Measurements from ENCODE around the gene RAPGEF2. TPM values are rescaled to one million over a fixed set of nuclear protein-coding genes. Genes with fewer than 3 reads are reported as not detected.

RAPGEF2 gene
- total and polyA plus RNA-seq, 4 donors: 9.4 to 51.3 (median 31.9) TPM

DNA sequence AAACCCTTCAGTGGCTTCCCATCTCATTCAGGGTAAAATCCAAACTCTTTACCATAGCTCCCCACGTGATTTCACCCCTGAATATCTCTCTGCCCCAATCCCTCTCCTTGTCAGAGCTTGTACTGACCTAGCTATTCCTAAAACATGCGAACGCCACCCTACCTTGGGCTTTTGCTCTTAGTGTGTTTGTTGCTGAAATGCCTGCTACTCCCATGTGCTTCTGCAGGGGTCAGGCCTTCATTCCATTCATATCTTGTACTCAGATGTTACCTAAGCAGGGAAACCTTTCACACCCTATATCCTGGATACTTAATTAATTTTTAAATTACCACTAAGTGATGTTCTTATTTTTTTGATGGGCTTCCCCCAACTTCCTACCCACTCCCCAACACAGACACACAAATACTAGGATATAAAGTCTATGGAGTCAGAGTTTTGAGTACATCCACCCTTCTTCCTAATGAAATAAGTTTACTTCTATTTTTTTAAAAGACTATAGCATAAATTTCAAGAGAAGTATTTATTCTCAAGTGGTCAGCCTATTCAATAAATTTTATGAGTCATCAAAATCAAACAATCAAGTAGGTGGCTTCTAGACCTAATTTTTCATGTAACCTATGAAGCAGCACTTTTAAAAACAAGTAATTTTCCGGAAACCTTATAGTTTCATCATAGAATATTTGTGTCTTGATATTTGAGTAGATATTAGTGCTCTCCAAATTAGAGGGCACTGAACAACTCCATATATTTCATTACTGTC lies 189.4 kb downstream of the RAPGEF2 start:
- DNase-seq (no peak), ATAC-seq (ENCODE audit: low FRiP score) (no peak)

DNA sequence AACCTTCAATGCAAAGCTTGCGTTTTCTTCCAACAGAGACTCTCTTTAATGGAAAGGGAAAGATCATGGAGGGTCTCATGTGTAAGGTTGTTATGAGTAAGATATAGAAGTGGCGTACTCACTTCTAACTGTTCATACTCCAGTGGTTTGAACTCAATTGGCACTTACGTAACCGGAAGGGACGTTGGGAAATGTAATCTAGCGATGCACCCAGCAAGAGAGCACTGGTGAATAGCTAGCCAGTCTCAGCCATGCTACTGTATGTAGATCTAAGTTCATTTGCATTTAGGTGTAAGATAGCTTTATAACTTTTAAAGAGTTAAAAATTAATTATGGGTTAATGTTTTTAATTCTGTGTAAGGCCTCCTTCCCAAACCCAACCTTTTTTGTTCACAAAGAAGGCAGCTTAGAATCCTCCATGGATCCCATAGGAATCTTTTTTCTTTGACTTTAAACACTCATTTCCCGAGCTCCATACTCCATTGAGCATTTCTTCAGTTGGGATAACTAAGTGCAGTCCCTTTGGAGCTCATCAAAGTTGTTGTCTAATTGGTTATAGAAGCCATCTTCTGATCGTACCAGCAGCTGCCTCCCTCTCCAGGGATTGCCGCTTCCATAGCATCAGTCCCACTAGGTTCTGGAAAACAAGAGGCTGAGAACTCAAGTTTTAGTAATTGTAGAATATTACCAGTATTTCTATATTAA lies 191.1 kb downstream of the RAPGEF2 start:
- no peak for ATAC-seq (ENCODE audit: low FRiP score)
- Histone ChIP-seq H3K27ac (ENCODE audit: low read depth in 1 of 2, low read length in 2 of 2) (no peak overlapping the region), H3K4me3 (ENCODE audit: low read length in 2 of 2) (no peak overlapping the region), H3K27me3 (ENCODE audit: control insufficient read depth in 1 of 2, insufficient read depth in 2 of 2, low read length in 1 of 2) (no peaks in the 10 kb centered on the region), H3K36me3 (ENCODE audit: control insufficient read depth in 1 of 2, insufficient read depth in 2 of 2, low read length in 1 of 2) (no peaks in the 10 kb centered on the region), H3K4me1 (ENCODE audit: control insufficient read depth in 1 of 2, insufficient read depth in 2 of 2, low read length in 2 of 2) (peaks cover 0 to 1% of the 10 kb centered on the region in 2 donors), H3K9me3 (ENCODE audit: control insufficient read depth, low read length) (no peaks in the 10 kb centered on the region)
- no peak for DNase-seq
- WGBS, 2 donors: 97 to 98% methylated on average over 9 of the region's 9 CpGs
- intact Hi-C loops (cut with DNase I): no loop called here

More for the DNA sequence above, 189.4 kb downstream of the RAPGEF2 start:
- no peak overlapping the region for H3K4me3 ChIP-seq (ENCODE audit: low read length in 2 of 2)
- H3K9me3 ChIP-seq (ENCODE audit: control insufficient read depth, low read length): no peaks in the 10 kb centered on the region
- WGBS, 2 donors: 93 to 97% methylated on average over 4 of the region's 4 CpGs
- no peak overlapping the region for H3K27ac ChIP-seq (ENCODE audit: low read depth in 1 of 2, low read length in 2 of 2)
- intact Hi-C loops (cut with DNase I): no loop called here
- H3K36me3 ChIP-seq (ENCODE audit: control insufficient read depth in 1 of 2, insufficient read depth in 2 of 2, low read length in 1 of 2): no peaks in the 10 kb centered on the region
- peaks cover 0 to 1% of the 10 kb centered on the region in 2 donors for H3K4me1 ChIP-seq (ENCODE audit: control insufficient read depth in 1 of 2, insufficient read depth in 2 of 2, low read length in 2 of 2)
- no peaks in the 10 kb centered on the region for H3K27me3 ChIP-seq (ENCODE audit: control insufficient read depth in 1 of 2, insufficient read depth in 2 of 2, low read length in 1 of 2)

DNA sequence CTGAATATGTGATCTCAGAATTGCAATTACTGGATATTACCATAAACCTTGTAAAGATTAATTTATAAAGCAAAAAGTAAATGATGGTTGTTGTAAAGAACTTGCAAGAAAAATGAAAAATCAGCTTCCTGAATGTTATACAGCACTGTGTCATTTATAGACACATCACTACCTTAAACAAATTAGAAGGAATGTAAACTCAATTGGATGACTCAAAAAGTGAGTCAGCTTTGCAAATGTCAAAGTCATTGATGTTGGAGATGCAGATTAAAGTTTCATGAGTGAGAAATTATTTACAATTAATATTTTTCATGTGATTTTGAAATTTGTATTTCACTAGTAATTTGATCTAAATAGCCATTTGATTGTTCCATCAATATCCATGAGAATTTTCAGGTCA lies 193.2 kb downstream of the RAPGEF2 start:
- H3K4me3 ChIP-seq (ENCODE audit: low read length in 2 of 2): no peak overlapping the region
- peaks cover 0 to 1% of the 10 kb centered on the region in 2 donors for H3K4me1 ChIP-seq (ENCODE audit: control insufficient read depth in 1 of 2, insufficient read depth in 2 of 2, low read length in 2 of 2)
- ATAC-seq (ENCODE audit: low FRiP score) (no peak), DNase-seq (no peak)
- no peaks in the 10 kb centered on the region for H3K36me3 ChIP-seq (ENCODE audit: control insufficient read depth in 1 of 2, insufficient read depth in 2 of 2, low read length in 1 of 2)
- H3K27ac ChIP-seq (ENCODE audit: low read depth in 1 of 2, low read length in 2 of 2): no peak overlapping the region
- intact Hi-C loops (cut with DNase I): no loop called here
- no peaks in the 10 kb centered on the region for H3K9me3 ChIP-seq (ENCODE audit: control insufficient read depth, low read length)
- H3K27me3 ChIP-seq (ENCODE audit: control insufficient read depth in 1 of 2, insufficient read depth in 2 of 2, low read length in 1 of 2): no peaks in the 10 kb centered on the region

DNA sequence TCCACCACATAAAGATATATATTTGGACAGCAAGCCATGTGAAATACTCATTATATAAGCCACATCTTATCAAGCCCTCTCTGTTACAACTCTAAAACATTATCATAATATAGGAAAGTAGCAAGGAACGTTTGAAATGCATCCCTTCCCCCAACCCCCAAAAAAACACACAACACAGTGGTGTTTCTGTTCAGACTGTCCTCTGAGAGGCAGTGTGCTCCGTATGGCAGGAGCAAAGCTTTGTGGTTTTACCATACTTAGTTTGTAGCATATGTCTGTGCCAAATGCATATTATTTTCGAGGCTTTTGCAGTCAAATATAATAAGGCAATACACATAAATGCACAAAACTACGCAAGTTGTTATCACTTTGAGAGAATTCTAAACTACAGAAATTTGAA lies 194.2 kb downstream of the RAPGEF2 start:
- Histone ChIP-seq H3K4me3 (ENCODE audit: low read length in 2 of 2) (no peak overlapping the region), H3K9me3 (ENCODE audit: control insufficient read depth, low read length) (no peaks in the 10 kb centered on the region), H3K27me3 (ENCODE audit: control insufficient read depth in 1 of 2, insufficient read depth in 2 of 2, low read length in 1 of 2) (no peaks in the 10 kb centered on the region), H3K36me3 (ENCODE audit: control insufficient read depth in 1 of 2, insufficient read depth in 2 of 2, low read length in 1 of 2) (no peaks in the 10 kb centered on the region), H3K4me1 (ENCODE audit: control insufficient read depth in 1 of 2, insufficient read depth in 2 of 2, low read length in 2 of 2) (peaks cover 0 to 1% of the 10 kb centered on the region in 2 donors), H3K27ac (ENCODE audit: low read depth in 1 of 2, low read length in 2 of 2) (no peak overlapping the region)
- DNase-seq (no peak), ATAC-seq (ENCODE audit: low FRiP score) (no peak)
- 70 to 74% methylated on average over 4 of the region's 4 CpGs for WGBS, 2 donors
- intact Hi-C loops (cut with DNase I): no loop called here

DNA sequence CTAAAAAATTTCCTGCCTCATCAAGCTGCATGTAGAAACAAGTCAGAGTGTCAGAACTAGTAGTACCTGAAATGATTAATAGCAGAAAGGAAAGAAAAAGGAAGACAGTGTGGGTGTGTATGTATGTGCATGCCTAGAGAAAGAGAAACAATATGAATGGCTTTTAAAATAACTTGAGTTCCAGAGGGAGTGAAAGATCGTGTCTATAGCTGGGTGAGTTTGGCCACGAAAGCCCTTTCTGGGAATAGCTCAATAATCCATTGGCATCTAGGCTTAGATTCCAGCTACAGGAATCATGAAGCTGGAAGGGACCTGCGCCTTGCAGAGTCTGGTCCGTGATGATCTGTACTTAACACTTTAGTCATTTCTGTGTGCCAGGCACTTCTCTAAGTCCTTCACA lies 195.6 kb downstream of the RAPGEF2 start:
- WGBS, 2 donors: 1 to 5% methylated on average over 4 of the region's 4 CpGs
- H3K27ac ChIP-seq (ENCODE audit: low read depth in 1 of 2, low read length in 2 of 2): no peak overlapping the region
- intact Hi-C loops (cut with DNase I): no loop called here
- DNase-seq (no peak), ATAC-seq (ENCODE audit: low FRiP score) (no peak)
- H3K4me3 ChIP-seq (ENCODE audit: low read length in 2 of 2): no peak overlapping the region
- H3K9me3 ChIP-seq (ENCODE audit: control insufficient read depth, low read length): no peaks in the 10 kb centered on the region
- no peaks in the 10 kb centered on the region for H3K36me3 ChIP-seq (ENCODE audit: control insufficient read depth in 1 of 2, insufficient read depth in 2 of 2, low read length in 1 of 2)
- peaks cover 0 to 1% of the 10 kb centered on the region in 2 donors for H3K4me1 ChIP-seq (ENCODE audit: control insufficient read depth in 1 of 2, insufficient read depth in 2 of 2, low read length in 2 of 2)
- no peaks in the 10 kb centered on the region for H3K27me3 ChIP-seq (ENCODE audit: control insufficient read depth in 1 of 2, insufficient read depth in 2 of 2, low read length in 1 of 2)

DNA sequence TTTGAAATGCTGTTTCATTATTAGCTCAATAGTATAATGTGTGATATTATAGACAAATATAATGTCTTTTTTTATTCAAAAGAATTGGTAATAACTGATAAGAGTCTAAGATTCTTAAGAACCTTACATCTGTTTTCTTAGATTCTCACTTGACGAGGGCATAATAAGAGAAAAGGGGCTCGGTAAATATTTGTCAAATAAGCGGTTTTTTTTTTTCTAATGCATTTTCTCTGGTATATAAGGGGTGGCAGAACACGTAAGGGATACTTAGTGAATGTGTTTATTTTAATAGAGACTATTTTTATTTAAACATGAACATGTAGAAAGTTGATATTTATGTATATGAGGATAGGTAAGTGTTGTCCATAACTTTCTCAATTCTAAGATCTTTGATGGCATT lies 200.6 kb downstream of the RAPGEF2 start:
- H3K4me1 ChIP-seq (ENCODE audit: control insufficient read depth in 1 of 2, insufficient read depth in 2 of 2, low read length in 2 of 2): no peaks in the 10 kb centered on the region
- ATAC-seq (ENCODE audit: low FRiP score) (no peak), DNase-seq (no peak)
- H3K36me3 ChIP-seq (ENCODE audit: control insufficient read depth in 1 of 2, insufficient read depth in 2 of 2, low read length in 1 of 2): no peaks in the 10 kb centered on the region
- 96 to 97% methylated on average over 4 of the region's 4 CpGs for WGBS, 2 donors
- H3K27ac ChIP-seq (ENCODE audit: low read depth in 1 of 2, low read length in 2 of 2): no peak overlapping the region
- no peak overlapping the region for H3K4me3 ChIP-seq (ENCODE audit: low read length in 2 of 2)
- no peaks in the 10 kb centered on the region for H3K9me3 ChIP-seq (ENCODE audit: control insufficient read depth, low read length)
- no peaks in the 10 kb centered on the region for H3K27me3 ChIP-seq (ENCODE audit: control insufficient read depth in 1 of 2, insufficient read depth in 2 of 2, low read length in 1 of 2)
- intact Hi-C loops (cut with DNase I): no loop called here

DNA sequence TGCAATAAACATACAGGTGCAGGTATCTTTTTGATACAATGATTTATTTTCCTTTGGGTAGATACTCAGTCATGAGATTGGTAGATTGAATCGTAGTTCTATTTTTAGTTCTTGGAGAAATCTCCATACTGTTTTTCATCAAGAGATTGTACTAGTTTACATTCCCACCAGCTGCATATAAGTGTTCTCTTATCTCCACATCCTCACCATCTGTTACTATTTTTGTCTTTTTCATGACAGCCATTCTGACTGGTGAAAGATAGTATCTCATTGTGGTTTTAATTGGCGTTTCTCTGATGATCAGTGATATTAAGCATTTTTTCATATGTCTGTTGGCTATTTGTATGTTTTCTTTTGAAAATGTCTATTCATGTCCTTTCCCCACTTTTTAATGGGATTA lies 202.2 kb downstream of the RAPGEF2 start:
- DNase-seq (no peak), ATAC-seq (ENCODE audit: low FRiP score) (no peak)
- no peaks in the 10 kb centered on the region for H3K36me3 ChIP-seq (ENCODE audit: control insufficient read depth in 1 of 2, insufficient read depth in 2 of 2, low read length in 1 of 2)
- intact Hi-C loops (cut with DNase I): no loop called here
- H3K4me1 ChIP-seq (ENCODE audit: control insufficient read depth in 1 of 2, insufficient read depth in 2 of 2, low read length in 2 of 2): no peaks in the 10 kb centered on the region
- no peak overlapping the region for H3K27ac ChIP-seq (ENCODE audit: low read depth in 1 of 2, low read length in 2 of 2)
- 87 to 90% methylated on average over 2 of the region's 2 CpGs for WGBS, 2 donors
- no peaks in the 10 kb centered on the region for H3K27me3 ChIP-seq (ENCODE audit: control insufficient read depth in 1 of 2, insufficient read depth in 2 of 2, low read length in 1 of 2)
- H3K4me3 ChIP-seq (ENCODE audit: low read length in 2 of 2): no peak overlapping the region
- no peaks in the 10 kb centered on the region for H3K9me3 ChIP-seq (ENCODE audit: control insufficient read depth, low read length)

DNA sequence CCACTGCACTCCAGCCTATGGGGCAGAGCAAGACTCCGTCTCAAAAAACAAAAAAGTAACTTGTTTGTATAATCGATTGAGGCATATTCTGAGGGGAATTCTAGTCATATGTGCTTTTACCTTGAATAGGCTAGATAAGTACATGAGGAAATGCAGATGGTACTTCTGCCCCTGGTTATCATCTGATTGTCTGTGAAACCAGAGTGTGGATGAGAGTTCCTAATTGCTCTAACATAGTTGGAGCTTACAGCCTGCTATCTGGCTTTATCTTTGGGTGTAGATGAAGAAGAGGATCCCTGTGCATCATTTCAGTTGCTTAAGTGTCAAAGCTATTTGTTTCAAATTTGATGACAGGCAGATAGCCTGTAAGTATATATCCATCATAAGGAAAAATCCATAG lies 205.1 kb downstream of the RAPGEF2 start:
- no peaks in the 10 kb centered on the region for H3K36me3 ChIP-seq (ENCODE audit: control insufficient read depth in 1 of 2, insufficient read depth in 2 of 2, low read length in 1 of 2)
- H3K4me1 ChIP-seq (ENCODE audit: control insufficient read depth in 1 of 2, insufficient read depth in 2 of 2, low read length in 2 of 2): no peaks in the 10 kb centered on the region
- H3K27ac ChIP-seq (ENCODE audit: low read depth in 1 of 2, low read length in 2 of 2): no peak overlapping the region
- no peak overlapping the region for H3K4me3 ChIP-seq (ENCODE audit: low read length in 2 of 2)
- no peak for ATAC-seq (ENCODE audit: low FRiP score)
- DNase-seq: no peak
- no peaks in the 10 kb centered on the region for H3K27me3 ChIP-seq (ENCODE audit: control insufficient read depth in 1 of 2, insufficient read depth in 2 of 2, low read length in 1 of 2)
- WGBS, 2 donors: 91 to 97% methylated on average over 2 of the region's 2 CpGs
- H3K9me3 ChIP-seq (ENCODE audit: control insufficient read depth, low read length): no peaks in the 10 kb centered on the region
- intact Hi-C loops (cut with DNase I): no loop called here
